Measurements from ENCODE around the gene RUNX1.

- TF ChIP-seq GATA2 (IDR thresholded peaks at IDR 0.05; ENCODE audit: low read depth, low read length) (no peak), GATA3 (IDR thresholded peaks at IDR 0.05; ENCODE audit: low read depth, low read length) (no peak)
Measured at GRCh38 chr21:34768326-34768725, 280.8 kb downstream of the RUNX1 start.
